LHCN-M2 (cell line): ENCODE measurements around the gene CYTH1. TPM values are rescaled to one million over a fixed set of nuclear protein-coding genes. Genes with fewer than 3 reads are reported as not detected.

Experiments used
- DNase-seq: peaks from one replicate; pipeline ENCODE4 v3.0.0-alpha.2; 2012; ENCODE audit warnings: low read depth
- total RNA-seq: library from RNA; depleted of rRNA; stranded (reverse); fragments of >200 nt; gene quantifications from 2 replicates; pipeline ENCODE4 v1.2.3, GENCODE V29; 2014; rRNA removed

CYTH1 gene
- total RNA-seq, 1 experiment from 2014 or later: 26.1 TPM

DNA sequence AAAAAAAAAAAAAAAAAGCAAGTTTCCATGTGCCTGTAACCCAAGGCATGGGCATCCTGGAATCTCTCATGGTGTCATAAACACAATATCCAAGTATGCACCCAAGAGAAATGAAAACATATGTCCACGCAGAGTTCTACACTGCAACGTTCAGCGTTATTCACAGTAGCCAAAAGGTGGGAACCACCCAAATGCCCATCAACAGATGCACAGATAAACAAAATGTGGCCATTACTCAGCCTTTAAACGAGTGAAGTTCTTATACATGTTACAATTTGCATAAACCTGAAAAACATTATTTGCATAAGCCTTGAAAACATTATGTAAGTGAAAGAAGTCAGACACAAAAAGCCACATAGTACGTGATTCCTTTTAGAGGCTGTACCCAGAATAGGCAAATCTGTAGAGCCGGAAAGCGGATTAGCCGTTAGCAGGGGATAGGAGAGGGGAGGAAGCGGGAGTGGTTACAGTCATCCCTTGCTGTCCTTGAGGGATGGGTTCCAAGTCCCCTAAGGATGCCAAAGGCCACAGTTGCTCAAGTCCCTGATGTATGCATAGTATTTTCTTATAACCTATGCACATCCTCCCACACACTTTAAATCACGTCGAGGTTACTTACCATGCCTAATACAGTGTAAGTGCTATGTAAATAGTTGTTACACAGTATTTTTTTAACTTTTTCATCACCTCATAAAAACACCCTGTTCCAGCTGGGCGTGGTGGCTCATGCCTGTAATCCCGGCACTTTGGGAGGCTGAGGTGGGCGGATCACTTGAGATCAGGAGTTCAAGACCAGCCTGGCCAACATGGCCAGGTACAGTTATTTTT is 157.5 kb downstream of the CYTH1 start:
- no peak for DNase-seq

Other genes starting within 250 kb of the CYTH1 start
- not detected in 2 replicates for gene DNAH17, start 204.9 kb downstream of the CYTH1 start, total RNA-seq
- 21.4 and 21.6 TPM in 2 replicates for gene USP36, start 58.5 kb upstream of the CYTH1 start, total RNA-seq
- gene CEP295NL, start 120.9 kb upstream of the CYTH1 start, total RNA-seq: 0.17 and 0.32 TPM in 2 replicates
- 94.7 and 127 TPM in 2 replicates for gene TIMP2, start 143.1 kb upstream of the CYTH1 start, total RNA-seq
- 331 and 403 TPM in 2 replicates for gene LGALS3BP, start 197.7 kb upstream of the CYTH1 start, total RNA-seq
- gene CANT1, start 227.5 kb upstream of the CYTH1 start, total RNA-seq: 75.5 and 77.2 TPM in 2 replicates
- 5.7 and 6.7 TPM in 2 replicates for gene C1QTNF1, start 241.9 kb upstream of the CYTH1 start, total RNA-seq